Measurements from ENCODE around the gene ENPP7. TPM values are rescaled to one million over a fixed set of nuclear protein-coding genes. Genes with fewer than 3 reads are reported as not detected.

ENPP7 gene
- polyA plus RNA-seq, 1 donor (not counting 4 experiments of a cell fraction or from before 2014, with no cell fraction given), result not detected

DNA sequence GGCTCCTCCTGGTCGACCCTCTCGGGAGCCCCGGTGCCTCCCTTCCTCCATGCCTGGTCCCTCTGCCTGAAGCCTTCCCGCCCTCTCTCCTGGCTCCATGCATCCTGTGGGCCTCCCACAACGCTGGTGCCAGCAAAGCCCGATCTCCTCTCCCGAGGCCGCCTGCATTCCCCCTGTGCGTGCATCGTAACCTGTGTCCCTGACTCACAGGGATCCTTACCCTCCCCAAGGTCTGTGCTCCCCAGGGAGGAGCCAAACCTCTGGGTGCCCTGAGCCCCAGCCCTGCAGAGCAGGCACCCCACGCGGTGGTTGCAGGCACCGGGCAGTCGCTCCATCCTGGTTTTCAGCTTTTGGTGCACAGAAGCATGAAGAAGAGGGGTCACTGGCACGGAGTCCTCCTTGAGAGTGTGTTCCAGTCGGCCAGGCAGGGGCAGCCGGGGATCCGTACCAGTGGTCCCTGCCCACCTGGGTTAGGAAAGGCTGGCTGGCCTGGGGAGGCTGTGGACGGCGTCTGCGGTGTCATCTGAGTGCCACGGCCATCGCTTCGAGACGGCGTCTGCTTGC lies 1.8 kb upstream of the ENPP7 start:
- Histone ChIP-seq H3K27ac (ENCODE audit: control insufficient read depth, insufficient read depth, low read length) (no peak overlapping the region), H3K36me3 (ENCODE audit: control insufficient read depth in 2 of 2, extremely low read depth in 1 of 2, insufficient read depth in 2 of 2, low read length in 2 of 2) (no peaks in the 10 kb centered on the region), H3K79me2 (ENCODE audit: control insufficient read depth, insufficient read depth, low read length) (no peaks in the 10 kb centered on the region), H3K4me1 (ENCODE audit: control insufficient read depth, extremely low read depth, insufficient read depth, low read length) (no peaks in the 10 kb centered on the region), H2AFZ (ENCODE audit: control insufficient read depth, low read length) (peak overlapping the region; percentile 46), H3K9me3 (ENCODE audit: control insufficient read depth, low read depth, low read length) (no peaks in the 10 kb centered on the region), H3K4me3 (ENCODE audit: control insufficient read depth in 2 of 3, extremely low read depth in 1 of 3, insufficient read depth in 2 of 3, low read depth in 1 of 3, low read length in 3 of 3) (no peak overlapping the region), H3K9me1 (ENCODE audit: control insufficient read depth, extremely low read depth, insufficient read depth, low read length) (no peaks in the 10 kb centered on the region), H3K27me3 (ENCODE audit: control insufficient read depth, extremely low read depth, insufficient read depth, low read length) (no peaks in the 10 kb centered on the region), H4K20me1 (ENCODE audit: control insufficient read depth, extremely low read depth, insufficient read depth, low read length) (no peaks in the 10 kb centered on the region), H3K9ac (ENCODE audit: control insufficient read depth, extremely low read depth, insufficient read depth, low read length) (no peak overlapping the region), H3K4me2 (ENCODE audit: control insufficient read depth, extremely low read depth, insufficient read depth, low read depth, low read length) (peak overlapping the region; percentile 64)
- FAIRE-seq (no peak), DNase-seq (ENCODE audit: low read depth, low spot score) (no peak)
- dilution Hi-C loops (cut with MboI; ENCODE audit: extremely low pct_ligation_motif_present, low sequenced_read_pairs), result no loop called here
- no peak for TF ChIP-seq EZH2 (IDR thresholded peaks at IDR 0.05; ENCODE audit: low read length)
- TF ChIP-seq, protein P1, sequence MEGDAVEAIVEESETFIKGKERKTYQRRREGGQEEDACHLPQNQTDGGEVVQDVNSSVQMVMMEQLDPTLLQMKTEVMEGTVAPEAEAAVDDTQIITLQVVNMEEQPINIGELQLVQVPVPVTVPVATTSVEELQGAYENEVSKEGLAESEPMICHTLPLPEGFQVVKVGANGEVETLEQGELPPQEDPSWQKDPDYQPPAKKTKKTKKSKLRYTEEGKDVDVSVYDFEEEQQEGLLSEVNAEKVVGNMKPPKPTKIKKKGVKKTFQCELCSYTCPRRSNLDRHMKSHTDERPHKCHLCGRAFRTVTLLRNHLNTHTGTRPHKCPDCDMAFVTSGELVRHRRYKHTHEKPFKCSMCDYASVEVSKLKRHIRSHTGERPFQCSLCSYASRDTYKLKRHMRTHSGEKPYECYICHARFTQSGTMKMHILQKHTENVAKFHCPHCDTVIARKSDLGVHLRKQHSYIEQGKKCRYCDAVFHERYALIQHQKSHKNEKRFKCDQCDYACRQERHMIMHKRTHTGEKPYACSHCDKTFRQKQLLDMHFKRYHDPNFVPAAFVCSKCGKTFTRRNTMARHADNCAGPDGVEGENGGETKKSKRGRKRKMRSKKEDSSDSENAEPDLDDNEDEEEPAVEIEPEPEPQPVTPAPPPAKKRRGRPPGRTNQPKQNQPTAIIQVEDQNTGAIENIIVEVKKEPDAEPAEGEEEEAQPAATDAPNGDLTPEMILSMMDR (optimal IDR thresholded peaks at IDR 0.05 in 1 of 3, IDR thresholded peaks at IDR 0.05 in 1 of 3, conservative IDR thresholded peaks at IDR 0.05 in 1 of 3; ENCODE audit: extremely low read depth in 1 of 3, insufficient read depth in 2 of 3, low read length in 3 of 3), result no peak

DNA sequence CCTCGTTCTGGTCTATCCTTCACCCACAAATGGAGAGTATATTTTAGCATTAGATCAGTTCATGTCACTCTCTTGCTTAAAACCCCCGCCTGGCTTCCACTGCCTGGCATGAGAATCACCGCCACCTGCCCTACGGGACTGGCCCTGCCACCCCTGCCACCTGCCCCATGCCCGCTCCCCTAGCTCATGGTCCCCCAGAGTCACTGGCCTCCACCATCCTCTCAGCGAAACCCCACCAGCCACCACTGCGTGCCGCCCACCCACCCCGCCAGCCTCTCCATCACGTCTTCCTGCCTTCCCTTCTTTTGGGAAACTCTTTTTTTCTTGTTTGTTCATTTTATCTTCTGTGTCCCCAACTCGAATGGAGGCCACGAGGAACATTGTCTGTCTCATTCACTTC lies 982 bp upstream of the ENPP7 start:
- FAIRE-seq (no peak), DNase-seq (ENCODE audit: low read depth, low spot score) (no peak)
- H4K20me1 ChIP-seq (ENCODE audit: control insufficient read depth, extremely low read depth, insufficient read depth, low read length), result no peaks in the 10 kb centered on the region
- no peaks in the 10 kb centered on the region for H3K9me3 ChIP-seq (ENCODE audit: control insufficient read depth, low read depth, low read length)
- H3K9me1 ChIP-seq (ENCODE audit: control insufficient read depth, extremely low read depth, insufficient read depth, low read length), result no peaks in the 10 kb centered on the region
- no peaks in the 10 kb centered on the region for H3K36me3 ChIP-seq (ENCODE audit: control insufficient read depth in 2 of 2, extremely low read depth in 1 of 2, insufficient read depth in 2 of 2, low read length in 2 of 2)
- H3K9ac ChIP-seq (ENCODE audit: control insufficient read depth, extremely low read depth, insufficient read depth, low read length), result no peak overlapping the region
- no peak overlapping the region for H3K4me3 ChIP-seq (ENCODE audit: control insufficient read depth in 2 of 3, extremely low read depth in 1 of 3, insufficient read depth in 2 of 3, low read depth in 1 of 3, low read length in 3 of 3)
- H3K4me1 ChIP-seq (ENCODE audit: control insufficient read depth, extremely low read depth, insufficient read depth, low read length), result no peaks in the 10 kb centered on the region
- dilution Hi-C loops (cut with MboI; ENCODE audit: extremely low pct_ligation_motif_present, low sequenced_read_pairs), result no loop called here
- H3K27me3 ChIP-seq (ENCODE audit: control insufficient read depth, extremely low read depth, insufficient read depth, low read length), result no peaks in the 10 kb centered on the region
- no peak overlapping the region for H3K4me2 ChIP-seq (ENCODE audit: control insufficient read depth, extremely low read depth, insufficient read depth, low read depth, low read length)
- H2AFZ ChIP-seq (ENCODE audit: control insufficient read depth, low read length), result no peak overlapping the region
- H3K79me2 ChIP-seq (ENCODE audit: control insufficient read depth, insufficient read depth, low read length), result no peaks in the 10 kb centered on the region
- TF ChIP-seq EZH2 (IDR thresholded peaks at IDR 0.05; ENCODE audit: low read length), result no peak
- TF ChIP-seq, protein P1 (optimal IDR thresholded peaks at IDR 0.05 in 1 of 3, IDR thresholded peaks at IDR 0.05 in 1 of 3, conservative IDR thresholded peaks at IDR 0.05 in 1 of 3; ENCODE audit: extremely low read depth in 1 of 3, insufficient read depth in 2 of 3, low read length in 3 of 3), result no peak
- H3K27ac ChIP-seq (ENCODE audit: control insufficient read depth, insufficient read depth, low read length), result no peak overlapping the region
